HCT116 (cell line): ENCODE measurements around the gene GMNN.

Source experiments
- CTCF ChIP-seq, 3 experiments: fragments of 200-600 bp in 1 of 3; sonication (generic) in 1 of 3; IDR thresholded peaks in 2 of 3; conservative IDR thresholded peaks in 1 of 3; 2 replicates each; pipeline ENCODE4 v1.5.1; 2012 to 2017; ENCODE audit warnings: low read depth in 2 of 3, low read length in 2 of 3, antibody characterized with exemption in 1 of 3, borderline replicate concordance in 1 of 3, control low read depth in 1 of 3, mild to moderate bottlenecking in 1 of 3, mixed read lengths in 1 of 3, mixed run types in 1 of 3, moderate library complexity in 1 of 3; ENCODE audit not compliant: insufficient read depth in 1 of 3
- POLR2AphosphoS5 ChIP-seq: IDR thresholded peaks from 2 replicates; pipeline ENCODE4 v1.6.1; 2011; ENCODE audit warnings: mild to moderate bottlenecking, low read depth, low read length, moderate library complexity
- RAD21 ChIP-seq: IDR thresholded peaks from 2 replicates; pipeline ENCODE4 v1.6.1; 2012; ENCODE audit warnings: low read depth, mild to moderate bottlenecking
- SP1 ChIP-seq: IDR thresholded peaks from 2 replicates; pipeline ENCODE4 v1.6.1; 2012; ENCODE audit warnings: low read depth
- ZBTB33 ChIP-seq: IDR thresholded peaks from 2 replicates; pipeline ENCODE4 v1.6.1; 2011; ENCODE audit warnings: mild to moderate bottlenecking, low read length, moderate library complexity; ENCODE audit not compliant: insufficient replicate concordance; ENCODE audit errors: extremely low read depth
- ZNF274 ChIP-seq: fragments of 200-500 bp; sonication (Bioruptor generic); IDR thresholded peaks from 2 replicates; pipeline ENCODE4 v1.6.1; 2014; ENCODE audit warnings: mild to moderate bottlenecking, low read depth, low read length, inconsistent platforms

GRCh38 chr6:24809728-24810127, 35.0 kb downstream of the GMNN start:
- TF ChIP-seq ZNF274 (no peak), POLR2AphosphoS5 (no peak), CTCF (IDR thresholded peaks at IDR 0.05 in 2 of 3, conservative IDR thresholded peaks at IDR 0.05 in 1 of 3; ENCODE audit: borderline replicate concordance in 1 of 3, insufficient read depth in 1 of 3, low read depth in 2 of 3, low read length in 2 of 3) (no peak), ZBTB33 (no peak), SP1 (no peak), RAD21 (no peak)
